GM18873 (cell line): Measurements from ENCODE around the gene DIPK1B.
"Not testable (repeated sequence)": the region's sequence is repeated elsewhere in the genome, so short reads cannot be mapped to it uniquely, and the experiment has no call there.

Experiments
- ATAC-seq: cut with Tn5 transposase; IDR thresholded peaks from one replicate; pipeline ENCODE4 v1.9.1; 2021; ENCODE audit warnings: mild to moderate bottlenecking, moderate library complexity, moderate number of reproducible peaks; ENCODE audit not compliant: unreplicated experiment, low FRiP score

The DIPK1B gene

DNA sequence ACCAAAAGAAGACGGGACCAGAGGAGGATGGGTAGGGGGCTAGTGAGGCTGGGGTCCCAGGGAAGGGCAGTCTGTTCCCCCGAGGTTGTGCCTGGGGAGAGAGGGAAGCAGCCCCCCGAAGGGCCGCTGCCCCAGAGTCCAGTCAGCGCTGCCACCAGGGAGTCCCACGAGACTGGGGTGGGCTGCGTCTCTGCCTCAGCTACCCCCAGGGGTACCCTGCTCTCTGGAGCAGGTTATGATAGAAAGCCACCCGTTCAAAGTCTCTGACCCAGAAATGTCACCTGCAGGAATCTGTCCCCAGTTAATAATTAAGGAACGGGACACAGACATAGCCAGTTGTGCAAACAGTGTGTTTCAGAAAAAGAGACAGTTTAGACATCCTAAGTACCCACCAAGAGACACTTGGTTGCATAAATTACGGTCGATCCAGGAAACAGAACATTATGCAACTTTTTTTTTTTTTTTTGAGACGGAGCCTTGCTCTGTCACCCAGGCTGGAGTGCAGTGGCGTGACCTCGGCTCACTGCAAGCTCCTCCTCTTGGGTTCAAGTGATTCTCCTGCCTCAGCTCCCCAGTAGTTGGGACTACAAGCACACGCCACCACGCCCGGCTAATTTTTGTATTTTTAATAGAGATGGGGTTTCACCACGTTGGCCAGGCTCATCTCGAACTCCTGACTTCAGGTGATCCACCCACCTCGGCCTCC lies 14.4 kb upstream of the DIPK1B start:
- ATAC-seq = no peak

DNA sequence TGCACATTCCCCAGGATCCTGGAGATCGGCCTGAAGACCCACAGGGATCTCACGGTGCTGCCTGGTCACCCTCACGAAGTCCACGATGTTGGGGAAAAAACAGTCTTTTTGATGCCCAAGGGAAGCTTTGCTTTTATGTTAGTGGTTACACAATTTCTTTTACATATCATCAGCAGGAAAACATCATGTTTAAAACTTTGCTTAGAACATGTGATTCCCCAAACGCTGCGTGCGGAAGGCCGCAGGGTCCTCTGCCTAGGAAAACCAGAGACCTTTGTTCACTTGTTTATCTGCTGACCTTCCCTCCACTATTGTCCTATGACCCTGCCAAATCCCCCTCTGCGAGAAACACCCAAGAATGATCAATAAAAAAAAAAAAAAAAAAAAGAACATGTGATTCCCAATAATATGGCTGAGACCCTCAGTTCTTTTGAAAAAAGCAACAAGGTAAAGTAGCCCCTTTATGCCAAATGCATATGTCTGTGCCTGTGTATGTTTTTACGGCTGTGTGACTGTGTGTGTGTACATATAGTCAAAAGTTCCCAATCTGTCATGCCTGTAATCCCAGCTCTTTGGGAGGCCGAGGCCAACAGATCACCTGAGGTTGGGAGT lies 13.6 kb upstream of the DIPK1B start:
- ATAC-seq = no peak

DNA sequence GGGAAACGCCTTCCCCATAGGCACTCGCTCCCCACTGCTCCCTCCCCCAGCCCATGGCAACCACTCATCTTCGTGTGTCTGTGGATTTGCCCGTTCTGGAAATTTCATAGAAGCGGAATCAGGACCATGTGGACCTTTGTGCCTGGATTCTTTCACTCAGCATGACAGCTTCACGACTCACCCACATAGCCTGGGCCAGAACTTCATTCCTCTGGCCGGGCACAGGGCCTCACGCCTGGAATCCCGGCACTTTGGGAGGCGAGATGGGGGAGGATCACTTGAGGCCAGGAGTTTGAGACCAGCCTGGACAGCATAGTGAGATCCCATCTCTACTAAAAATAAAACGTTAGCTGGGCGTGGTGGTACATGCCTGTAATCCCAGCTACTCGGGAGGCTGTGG lies 12.1 kb upstream of the DIPK1B start:
- no peak for ATAC-seq

GRCh38 chr9:136700959-136701667 lies 11.3 kb upstream of the DIPK1B start:
- no peak for ATAC-seq

GRCh38 chr9:136701668-136702053 lies 10.7 kb upstream of the DIPK1B start:
- no peak for ATAC-seq

GRCh38 chr9:136703276-136703860 lies 9.0 kb upstream of the DIPK1B start:
- ATAC-seq = no peak

DNA sequence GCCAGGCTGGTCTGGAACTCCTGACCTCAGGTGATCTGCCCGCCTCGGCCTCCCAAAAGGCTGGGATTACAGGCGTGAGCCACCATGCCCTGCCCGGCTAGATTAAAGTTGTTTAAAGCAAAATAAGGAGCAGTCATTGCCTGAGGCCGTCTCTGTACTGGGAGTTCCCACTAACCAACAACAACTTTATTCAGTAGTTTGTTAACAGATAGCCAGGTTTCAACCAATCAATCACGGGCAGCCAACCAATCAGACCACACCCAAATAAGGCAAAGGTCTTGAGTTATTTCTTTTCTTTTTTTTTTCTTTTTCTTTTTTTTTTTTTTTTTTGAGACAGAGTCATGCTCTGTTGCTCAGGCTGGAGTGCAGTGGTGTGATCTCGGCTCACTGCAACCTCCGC lies 7.6 kb upstream of the DIPK1B start:
- ATAC-seq = not testable (repeated sequence)

- ATAC-seq = no peak
Observed at GRCh38 chr9:136705564-136705963, 6.8 kb upstream of the DIPK1B start.

- no peak for ATAC-seq
Observed at GRCh38 chr9:136707011-136707410, 5.4 kb upstream of the DIPK1B start.

DNA sequence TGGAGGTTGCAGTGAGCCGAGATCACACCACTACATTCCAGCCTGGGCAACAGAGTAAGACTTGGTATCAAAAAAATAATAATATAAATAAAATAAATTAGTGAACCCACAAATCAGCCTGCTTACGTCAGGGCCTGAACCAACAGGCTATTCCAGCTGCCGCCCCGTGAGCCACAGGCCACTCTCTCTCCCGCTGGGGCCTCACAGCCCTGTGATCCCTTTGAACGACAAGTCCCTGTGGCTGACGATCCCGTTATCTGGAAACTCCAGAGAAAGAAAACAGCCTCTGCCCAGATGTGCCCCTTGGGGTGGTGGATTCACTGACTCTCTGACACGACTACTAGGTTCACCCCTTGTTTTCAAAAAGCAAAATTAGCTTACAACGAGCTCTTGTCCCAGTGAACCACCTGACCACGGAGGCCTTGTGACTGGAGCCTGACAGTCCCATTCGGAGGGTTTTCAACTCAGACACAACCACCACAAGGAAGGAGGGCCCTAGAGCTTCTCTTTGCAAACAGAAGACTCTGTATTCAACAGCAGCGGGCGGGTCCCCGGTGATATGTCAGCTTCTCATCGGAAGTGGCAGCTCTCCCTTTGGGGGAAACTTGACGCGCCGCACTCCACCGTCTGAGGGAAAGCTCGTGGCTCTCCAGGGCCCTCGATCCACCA lies 4.4 kb upstream of the DIPK1B start:
- no peak for ATAC-seq

DNA sequence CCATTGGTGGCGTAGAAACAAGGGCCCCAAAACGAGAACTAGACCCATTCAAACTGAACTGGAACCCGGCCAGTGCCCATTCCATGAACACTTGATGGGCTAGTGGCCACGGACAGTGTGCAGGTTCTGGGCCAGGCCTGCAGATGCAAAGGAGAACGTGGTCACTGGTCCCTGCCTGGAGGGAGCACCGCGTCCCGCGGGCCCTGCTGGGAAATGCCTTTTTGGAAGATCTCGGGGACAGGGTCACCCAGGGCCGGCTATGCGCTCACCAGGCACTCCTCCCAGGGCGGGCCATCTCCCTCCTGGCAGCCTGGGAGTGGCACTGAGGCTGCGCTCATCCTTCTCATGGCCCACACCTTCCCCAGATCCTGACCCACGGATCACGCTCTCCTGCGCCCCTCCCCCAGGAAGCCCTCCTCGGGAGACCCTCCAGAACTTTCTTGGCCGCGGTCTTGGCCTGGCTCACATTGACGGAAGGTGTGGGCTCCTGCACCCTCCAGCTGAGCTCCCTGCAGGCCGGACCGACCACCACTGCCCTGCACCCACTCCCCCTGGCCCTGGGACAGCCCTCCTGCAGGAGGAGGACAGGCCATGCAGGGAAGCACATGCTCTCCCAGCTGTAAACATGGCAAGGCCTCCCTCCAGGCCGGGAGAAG lies 2.8 kb upstream of the DIPK1B start:
- no peak for ATAC-seq

GRCh38 chr9:136710543-136710942 lies 1.8 kb upstream of the DIPK1B start:
- no peak for ATAC-seq

DNA sequence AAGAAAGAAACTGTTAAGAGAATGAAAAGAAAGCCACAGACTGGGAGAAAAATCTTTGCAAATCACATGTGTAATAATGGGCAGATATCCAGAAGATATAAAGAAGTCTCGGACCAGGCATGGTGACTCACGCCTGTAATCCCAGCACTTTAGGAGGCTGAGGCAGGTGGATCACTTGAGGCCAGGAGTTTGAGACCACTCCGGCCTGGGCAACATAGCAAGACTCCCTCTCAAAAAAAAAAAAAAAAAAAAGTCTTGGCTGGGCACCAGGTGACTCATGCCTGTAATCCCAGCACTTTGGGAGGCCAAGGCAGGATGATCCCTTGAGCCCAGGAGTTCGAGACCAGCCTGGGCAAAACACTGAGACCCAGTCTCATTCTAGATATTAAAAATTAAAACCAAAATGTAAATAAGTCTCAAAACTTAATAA lies 1.1 kb upstream of the DIPK1B start:
- ATAC-seq = not testable (repeated sequence)

- no peak for ATAC-seq
Observed at GRCh38 chr9:136712690-136713544, 545 bp downstream of the DIPK1B start.

- ATAC-seq = no peak
Observed at GRCh38 chr9:136713550-136713949, 1.2 kb downstream of the DIPK1B start.

- no peak for ATAC-seq
Observed at GRCh38 chr9:136714096-136714892, 1.9 kb downstream of the DIPK1B start.

DNA sequence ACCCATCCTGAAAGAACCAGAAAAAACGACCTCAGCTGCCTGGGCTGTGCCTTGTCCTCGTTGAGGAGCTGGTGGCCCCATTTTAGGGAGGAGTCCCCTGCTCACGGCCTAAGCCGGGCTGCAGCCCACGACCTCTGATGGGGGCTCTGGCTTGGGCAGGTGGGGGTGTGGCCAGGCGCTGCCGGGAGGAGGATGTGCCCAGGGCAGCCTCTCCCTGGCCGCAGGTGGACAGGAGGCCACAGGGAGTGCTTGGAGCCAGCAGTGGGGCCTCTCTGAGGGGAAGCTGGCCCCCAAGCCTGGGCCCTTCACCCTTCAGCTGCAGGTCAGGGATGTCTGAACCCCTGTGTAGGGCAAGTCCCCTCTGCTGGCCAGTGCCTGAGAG lies 2.5 kb downstream of the DIPK1B start:
- ATAC-seq = no peak

- ATAC-seq = no peak
Observed at GRCh38 chr9:136717399-136717798, 5.0 kb downstream of the DIPK1B start.
